Coronary artery (tissue), 2 donors: Measurements from ENCODE around the gene WWP2.
A peak's percentile ranks its signal among the peaks of the same experiment; 100 is the strongest.
"Not testable (repeated sequence)": the region's sequence is repeated elsewhere in the genome, so short reads cannot be mapped to it uniquely, and the experiment has no call there.

Experiments
- DNase-seq: peaks from one replicate; pipeline ENCODE4 v3.0.0-alpha.2; 2017; ENCODE audit warnings: low spot score
- H3K27ac ChIP-seq, 2 donors: fragments of 200-600 bp; sonication (generic); one replicate each; pipeline ENCODE4 v1.5.1; 2016 to 2019
- H3K4me3 ChIP-seq: fragments of 200-600 bp; sonication (generic); 2 replicates; pipeline ENCODE4 v1.5.1; 2016; ENCODE audit warnings: mild to moderate bottlenecking, moderate library complexity
- TF ChIP-seq, protein P1 (sequence below): fragments of 200-600 bp; sonication (generic); IDR thresholded peaks from one replicate; pipeline ENCODE4 v1.5.1; 2019; ENCODE audit warnings: antibody characterized with exemption

WWP2 gene

DNA sequence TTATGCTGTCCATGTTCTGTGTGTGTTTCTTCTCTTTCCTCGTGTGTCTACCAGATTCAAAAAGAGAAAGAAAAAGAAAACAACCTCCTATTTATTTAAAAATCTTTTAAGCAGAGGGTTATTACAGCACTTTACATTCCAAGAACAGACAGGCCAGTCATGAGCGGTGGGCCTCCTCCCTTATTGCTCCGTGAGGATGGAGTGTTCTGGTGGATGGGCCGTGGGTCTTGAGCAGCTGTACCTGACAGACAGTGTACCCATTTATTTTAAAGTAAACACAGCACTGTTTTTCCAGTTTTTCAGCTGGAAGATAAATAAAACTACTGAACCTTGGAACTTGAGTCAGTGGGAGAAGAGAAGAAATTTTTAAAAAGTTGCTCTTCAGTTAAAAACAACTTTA is 52.4 kb downstream of the WWP2 start:
- Histone ChIP-seq H3K4me3 (no peak overlapping the region), H3K27ac (no peak overlapping the region)
- TF ChIP-seq, protein P1, sequence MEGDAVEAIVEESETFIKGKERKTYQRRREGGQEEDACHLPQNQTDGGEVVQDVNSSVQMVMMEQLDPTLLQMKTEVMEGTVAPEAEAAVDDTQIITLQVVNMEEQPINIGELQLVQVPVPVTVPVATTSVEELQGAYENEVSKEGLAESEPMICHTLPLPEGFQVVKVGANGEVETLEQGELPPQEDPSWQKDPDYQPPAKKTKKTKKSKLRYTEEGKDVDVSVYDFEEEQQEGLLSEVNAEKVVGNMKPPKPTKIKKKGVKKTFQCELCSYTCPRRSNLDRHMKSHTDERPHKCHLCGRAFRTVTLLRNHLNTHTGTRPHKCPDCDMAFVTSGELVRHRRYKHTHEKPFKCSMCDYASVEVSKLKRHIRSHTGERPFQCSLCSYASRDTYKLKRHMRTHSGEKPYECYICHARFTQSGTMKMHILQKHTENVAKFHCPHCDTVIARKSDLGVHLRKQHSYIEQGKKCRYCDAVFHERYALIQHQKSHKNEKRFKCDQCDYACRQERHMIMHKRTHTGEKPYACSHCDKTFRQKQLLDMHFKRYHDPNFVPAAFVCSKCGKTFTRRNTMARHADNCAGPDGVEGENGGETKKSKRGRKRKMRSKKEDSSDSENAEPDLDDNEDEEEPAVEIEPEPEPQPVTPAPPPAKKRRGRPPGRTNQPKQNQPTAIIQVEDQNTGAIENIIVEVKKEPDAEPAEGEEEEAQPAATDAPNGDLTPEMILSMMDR = no peak

DNA sequence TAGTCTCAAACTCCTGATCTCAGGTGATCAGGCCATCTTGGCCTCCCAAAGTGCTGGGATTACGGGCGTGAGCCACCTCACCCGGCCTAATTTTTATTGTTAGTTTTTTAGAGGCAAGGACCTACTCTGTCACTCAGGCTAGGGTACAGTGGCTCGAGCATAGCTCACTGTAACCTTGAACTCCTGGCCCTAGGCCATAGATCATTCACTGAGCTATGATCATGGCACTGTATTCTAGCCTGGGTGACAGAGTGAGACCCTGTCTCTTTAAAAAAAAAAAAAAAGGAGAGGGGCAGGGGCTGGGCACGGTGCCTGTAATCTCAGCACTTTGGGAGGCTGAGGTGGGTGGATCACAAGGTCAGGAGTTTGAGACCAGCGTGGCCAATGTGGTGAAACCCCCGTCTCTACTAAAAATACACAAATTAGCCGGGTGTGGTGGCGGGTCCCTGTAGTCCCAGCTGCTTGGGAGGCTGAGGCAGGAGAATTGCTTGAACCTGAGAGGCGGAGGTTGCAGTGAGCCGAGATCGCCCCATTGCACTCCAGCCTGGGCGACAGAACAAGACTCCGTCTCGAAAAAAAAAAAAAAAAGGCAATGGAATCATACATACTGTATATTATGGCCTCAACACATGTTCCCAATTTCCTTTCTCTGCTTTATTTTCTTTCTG is 53.2 kb downstream of the WWP2 start:
- DNase-seq, H3K27ac ChIP-seq, H3K4me3 ChIP-seq: not testable (repeated sequence)

More for the DNA sequence above, 52.4 kb downstream of the WWP2 start:
- DNase-seq = no peak

DNA sequence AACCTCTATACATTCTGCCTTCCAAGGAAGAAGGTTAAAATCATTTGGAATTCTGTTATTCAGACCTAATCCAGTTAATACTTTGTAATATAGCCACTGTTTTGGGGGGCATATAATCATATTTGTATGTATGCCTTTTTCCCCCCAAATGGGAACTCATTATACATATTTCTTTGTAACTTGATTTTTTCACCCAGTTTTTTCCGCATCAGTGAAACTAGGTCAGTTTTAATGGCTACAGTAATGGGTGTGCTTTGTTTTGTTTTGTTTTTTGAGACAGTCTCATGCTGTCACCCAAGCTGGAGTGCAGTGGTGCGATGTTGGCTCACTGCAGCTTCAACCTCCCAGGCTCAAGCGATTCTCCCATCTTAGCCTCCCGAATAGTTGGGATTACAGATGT is 54.9 kb downstream of the WWP2 start:
- TF ChIP-seq, protein P1 = no peak
- H3K27ac ChIP-seq = no peak overlapping the region

DNA sequence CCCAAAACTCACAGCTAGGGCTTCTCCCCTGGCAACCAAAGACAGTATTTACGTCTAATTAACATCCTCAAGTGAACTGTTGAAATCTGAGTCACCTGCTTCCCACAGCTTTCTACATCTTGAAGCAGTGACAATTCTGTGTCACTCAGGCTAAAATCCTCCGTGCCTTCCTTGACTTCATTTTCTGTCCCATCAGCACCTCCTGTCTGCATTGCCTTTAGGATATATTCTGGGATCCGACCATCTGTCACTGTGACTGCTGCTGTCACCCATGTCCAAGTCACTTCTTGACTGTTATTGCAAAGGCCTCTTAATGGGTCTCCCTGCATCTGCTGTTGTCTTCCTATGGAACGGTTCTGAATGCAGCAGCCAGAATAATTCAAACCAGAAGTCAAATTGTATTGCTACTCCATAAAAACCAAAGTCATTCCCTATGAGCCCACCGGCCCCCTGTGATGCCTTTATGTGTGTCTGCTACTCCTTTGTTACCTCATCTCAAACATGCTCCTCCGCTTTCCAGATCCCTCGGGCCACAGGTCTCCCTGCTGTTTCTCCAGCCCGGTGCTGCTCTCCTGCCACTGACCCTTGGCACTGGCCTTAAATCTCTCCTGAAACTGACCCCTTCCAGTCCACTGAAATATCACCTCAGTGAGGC is 56.9 kb downstream of the WWP2 start:
- no peak overlapping the region for H3K27ac ChIP-seq

More for the DNA sequence above, 54.9 kb downstream of the WWP2 start:
- no peak for DNase-seq
- H3K4me3 ChIP-seq = no peak overlapping the region

DNA sequence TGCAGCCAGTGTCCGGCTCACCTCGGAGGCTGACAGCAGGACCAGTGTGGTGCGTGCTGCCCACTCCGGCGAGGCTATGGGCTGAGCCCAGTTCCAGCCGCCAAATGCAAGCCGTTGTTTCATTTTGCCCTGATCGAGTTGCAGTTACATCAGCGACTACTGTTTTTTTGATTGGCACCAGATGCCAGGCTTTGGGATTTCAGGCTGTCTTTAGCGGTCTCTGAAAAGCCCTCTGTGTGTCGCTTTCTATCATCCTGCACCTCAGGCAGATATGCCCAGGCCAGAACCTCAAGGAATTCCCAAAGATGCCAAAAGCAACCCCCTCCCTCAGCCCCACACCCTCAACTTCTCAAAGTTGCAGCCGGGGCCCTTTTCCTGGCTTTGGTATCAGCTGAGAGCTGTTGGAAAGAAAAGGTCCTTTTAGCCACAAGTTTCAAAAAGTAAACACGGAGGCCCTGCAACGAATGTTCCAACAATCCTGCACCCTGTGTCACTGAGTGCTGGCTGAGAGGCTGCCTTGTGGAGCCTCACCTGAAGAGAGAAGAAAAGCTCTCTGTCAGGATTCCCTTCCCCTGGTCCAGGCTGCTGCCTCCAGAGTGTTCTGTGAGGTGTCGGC is 58.9 kb downstream of the WWP2 start:
- peak overlapping the region; percentile 75 to 81 for H3K27ac ChIP-seq
- peak overlapping the region; percentile 23 for H3K4me3 ChIP-seq
- DNase-seq = peak; percentile 80

More for the DNA sequence above, 56.9 kb downstream of the WWP2 start:
- TF ChIP-seq, protein P1 = no peak
- H3K4me3 ChIP-seq = no peak overlapping the region
- DNase-seq = no peak

DNA sequence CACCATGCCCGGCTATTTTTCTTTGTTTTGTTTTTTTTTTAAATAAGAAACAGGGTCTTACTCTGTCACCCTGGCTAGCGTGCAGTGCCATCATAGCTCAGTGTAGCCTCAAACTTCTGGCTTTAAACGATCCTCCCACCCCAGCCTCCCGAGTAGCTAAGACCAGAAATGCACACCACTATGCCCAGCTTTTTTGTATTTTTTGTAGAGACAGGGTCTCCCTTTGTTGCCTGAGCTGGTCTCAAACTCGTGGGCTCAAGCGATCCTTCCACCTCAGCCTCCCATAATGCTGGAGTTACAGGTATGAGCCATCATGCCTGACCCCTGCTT is 59.7 kb downstream of the WWP2 start:
- peak; percentile 9 for DNase-seq
- H3K27ac ChIP-seq = no peak overlapping the region
- H3K4me3 ChIP-seq = no peak overlapping the region
- TF ChIP-seq, protein P1 = no peak

More for the DNA sequence above, 58.9 kb downstream of the WWP2 start:
- TF ChIP-seq, protein P1 = no peak

DNA sequence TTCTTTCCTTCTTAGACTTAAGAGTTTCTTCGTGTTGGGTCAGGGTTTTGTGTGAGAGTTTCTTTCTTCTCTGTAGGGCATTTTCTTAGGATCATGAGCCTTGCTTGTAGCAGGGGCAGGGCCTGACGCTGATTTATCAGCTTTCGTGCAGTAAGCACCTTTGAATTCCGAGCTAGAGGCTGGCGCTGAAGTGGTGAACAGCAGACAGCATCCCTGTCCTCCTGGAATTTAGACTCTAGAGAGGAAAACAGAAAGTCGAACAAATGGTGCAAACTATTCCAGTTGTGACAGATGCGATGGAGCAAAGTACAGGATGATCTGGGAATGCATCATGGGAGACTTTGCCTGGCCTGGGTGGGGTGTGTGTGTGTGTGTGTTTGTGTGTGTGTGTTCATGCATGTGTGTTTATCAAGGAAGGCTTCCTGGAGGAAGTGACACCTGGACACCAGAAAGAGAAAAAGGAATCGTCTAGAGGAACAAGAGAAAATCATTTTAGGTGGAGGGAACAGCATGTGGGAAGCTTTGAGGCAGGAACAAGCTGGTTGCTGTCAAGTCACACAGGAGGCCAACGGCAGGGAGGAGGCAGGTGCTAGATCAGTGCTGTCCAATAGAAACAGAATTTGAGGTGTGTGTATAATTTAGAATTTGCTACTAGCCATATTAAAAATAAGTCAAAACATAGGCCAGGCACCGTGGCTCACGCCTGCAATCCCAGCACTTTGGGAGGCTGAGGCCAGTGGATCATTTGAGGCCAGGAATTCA is 60.2 kb downstream of the WWP2 start:
- TF ChIP-seq, protein P1 = no peak
- no peak overlapping the region for H3K27ac ChIP-seq
- peak; percentile 35 for DNase-seq
- H3K4me3 ChIP-seq = no peak overlapping the region
